Astrocyte (in vitro differentiated cells and primary cell): ENCODE results near the gene BEST1.

Experiments
- CTCF ChIP-seq: IDR thresholded peaks from 2 replicates; pipeline ENCODE4 v1.5.1; 2011; ENCODE audit warnings: low read depth, mild to moderate bottlenecking, inconsistent platforms, low read length, moderate library complexity; ENCODE audit not compliant: insufficient read depth
- EZH2 ChIP-seq: IDR thresholded peaks from 2 replicates; pipeline ENCODE4 v1.6.1; 2012; ENCODE audit warnings: mild to moderate bottlenecking, low read length, inconsistent platforms; ENCODE audit not compliant: insufficient read depth

- TF ChIP-seq CTCF (no peak), EZH2 (no peak)
These were observed 47.8 kb upstream of the BEST1 start for GRCh38 chr11:61902313-61902712.
